ENCODE measurements around the gene BCORL1.

BCORL1 gene

GRCh38 chrX:129982300-129983251, at the start of gene BCORL1:
Gene BCORL1, plus strand, starts transcription at chrX:129982635. Its CDS starts 22,597 bp downstream, at chrX:130005232.
- peak; percentile 90 for DNase-seq

- DNase-seq, result no peak
Measured at GRCh38 chrX:129932821-129933321, 49.6 kb upstream of the BCORL1 start.

GRCh38 chrX:129933700-129934099, 48.7 kb upstream of the BCORL1 start:
- DNase-seq, result no peak

- DNase-seq, result no peak
Measured at GRCh38 chrX:129934461-129934860, 48.0 kb upstream of the BCORL1 start.

GRCh38 chrX:129934952-129935351, 47.5 kb upstream of the BCORL1 start:
- DNase-seq, result no peak

- no peak for DNase-seq
Measured at GRCh38 chrX:129938081-129938480, 44.4 kb upstream of the BCORL1 start.

- DNase-seq, result no peak
Measured at GRCh38 chrX:129939986-129940385, 42.4 kb upstream of the BCORL1 start.

- no peak for DNase-seq
Measured at GRCh38 chrX:129940721-129941120, 41.7 kb upstream of the BCORL1 start.

GRCh38 chrX:129945131-129945530, 37.3 kb upstream of the BCORL1 start:
- DNase-seq, result no peak

- DNase-seq, result no peak
Measured at GRCh38 chrX:129953334-129953648, 29.1 kb upstream of the BCORL1 start.

- no peak for DNase-seq
Measured at GRCh38 chrX:129953881-129954280, 28.6 kb upstream of the BCORL1 start.

GRCh38 chrX:129954804-129955203, 27.6 kb upstream of the BCORL1 start:
- no peak for DNase-seq

GRCh38 chrX:129955682-129956081, 26.8 kb upstream of the BCORL1 start:
- DNase-seq, result no peak

GRCh38 chrX:129956145-129956544, 26.3 kb upstream of the BCORL1 start:
- DNase-seq, result no peak

- no peak for DNase-seq
Measured at GRCh38 chrX:129956765-129957164, 25.7 kb upstream of the BCORL1 start.

GRCh38 chrX:129957241-129958082, 25.0 kb upstream of the BCORL1 start:
- peak; percentile 48 for DNase-seq

GRCh38 chrX:129958083-129958465, 24.4 kb upstream of the BCORL1 start:
- DNase-seq, result no peak

- no peak for DNase-seq
Measured at GRCh38 chrX:129958814-129959492, 23.5 kb upstream of the BCORL1 start.

- DNase-seq, result no peak
Measured at GRCh38 chrX:129959493-129959832, 23.0 kb upstream of the BCORL1 start.

GRCh38 chrX:129961180-129962083, 21.0 kb upstream of the BCORL1 start:
- DNase-seq, result peak; percentile 75

GRCh38 chrX:129963729-129964128, 18.7 kb upstream of the BCORL1 start:
- no peak for DNase-seq

- no peak for DNase-seq
Measured at GRCh38 chrX:129965166-129965565, 17.3 kb upstream of the BCORL1 start.

Data from CD4-positive, alpha-beta T cell treated with Interleukin-6 for 4 hours (primary cell).